WTC11 (cell line): ENCODE measurements around the gene CUL9. TPM values are rescaled to one million over a fixed set of nuclear protein-coding genes. Genes with fewer than 3 reads are reported as not detected.

Experiments used
- ARID4B ChIP-seq: sonication (generic); formaldehyde crosslinking; IDR thresholded peaks from 2 replicates; pipeline ENCODE4 v1.8.0; 2023; ENCODE audit warnings: missing genetic modification reagents, mild to moderate bottlenecking, borderline replicate concordance
- CREM ChIP-seq: sonication (generic); formaldehyde crosslinking; IDR thresholded peaks from 2 replicates; pipeline ENCODE4 v1.8.1; 2022; ENCODE audit warnings: mild to moderate bottlenecking, missing genetic modification reagents, moderate library complexity
- E2F1 ChIP-seq: sonication (generic); formaldehyde crosslinking; IDR thresholded peaks from 2 replicates; pipeline ENCODE4 v1.8.0; 2022; ENCODE audit warnings: mild to moderate bottlenecking, missing genetic modification reagents
- ELF4 ChIP-seq: sonication (generic); formaldehyde crosslinking; IDR thresholded peaks from 2 replicates; pipeline ENCODE4 v1.8.1; 2022; ENCODE audit warnings: low read depth, mild to moderate bottlenecking, moderate library complexity, missing genetic modification reagents
- FOXP1 ChIP-seq: sonication (generic); formaldehyde crosslinking; IDR thresholded peaks from 2 replicates; pipeline ENCODE4 v1.8.0; 2022; ENCODE audit warnings: missing genetic modification reagents, mild to moderate bottlenecking, moderate library complexity, borderline replicate concordance
- FOXP4 ChIP-seq: sonication (generic); formaldehyde crosslinking; IDR thresholded peaks from 2 replicates; pipeline ENCODE4 v1.8.0; 2022; ENCODE audit warnings: mild to moderate bottlenecking, missing genetic modification reagents
- GABPB1 ChIP-seq: sonication (generic); formaldehyde crosslinking; IDR thresholded peaks from 2 replicates; pipeline ENCODE4 v1.8.1; 2023; ENCODE audit warnings: mild to moderate bottlenecking, missing genetic modification reagents
- KAT7 ChIP-seq: sonication (generic); formaldehyde crosslinking; IDR thresholded peaks from 2 replicates; pipeline ENCODE4 v1.8.1; 2023; ENCODE audit warnings: missing genetic modification reagents, mild to moderate bottlenecking, borderline replicate concordance
- NR2C2 ChIP-seq: sonication (generic); formaldehyde crosslinking; IDR thresholded peaks from 2 replicates; pipeline ENCODE4 v1.8.0; 2022; ENCODE audit warnings: mild to moderate bottlenecking, missing genetic modification reagents
- STAT6 ChIP-seq: sonication (generic); formaldehyde crosslinking; conservative IDR thresholded peaks from 2 replicates; pipeline ENCODE4 v1.8.1; 2023; ENCODE audit warnings: mild to moderate bottlenecking, low read depth, missing genetic modification reagents, moderate library complexity
- TEAD1 ChIP-seq: sonication (generic); formaldehyde crosslinking; IDR thresholded peaks from 2 replicates; pipeline ENCODE4 v1.8.0; 2022; ENCODE audit warnings: mild to moderate bottlenecking, missing genetic modification reagents
- ZMAT4 ChIP-seq: fragments of 250-450 bp; sonication (Bioruptor Pico); IDR thresholded peaks from 2 replicates; pipeline ENCODE4 v1.9.0; 2021; ENCODE audit warnings: mild to moderate bottlenecking
- ZNF121 ChIP-seq: sonication (generic); formaldehyde crosslinking; IDR thresholded peaks from 2 replicates; pipeline ENCODE4 v1.8.0; 2023; ENCODE audit warnings: missing genetic modification reagents
- ZNF232 ChIP-seq: sonication (generic); formaldehyde crosslinking; IDR thresholded peaks from 2 replicates; pipeline ENCODE4 v1.8.0; 2022; ENCODE audit warnings: mild to moderate bottlenecking, missing genetic modification reagents
- ZNF281 ChIP-seq: sonication (generic); formaldehyde crosslinking; IDR thresholded peaks from 2 replicates; pipeline ENCODE4 v1.8.0; 2023; ENCODE audit warnings: mild to moderate bottlenecking, missing genetic modification reagents
- ZSCAN18 ChIP-seq: fragments of 250-450 bp; sonication (Bioruptor Pico); IDR thresholded peaks from 2 replicates; pipeline ENCODE4 v2.1.2; 2022; ENCODE audit warnings: mild to moderate bottlenecking, moderate library complexity
- total RNA-seq: library from RNA; stranded (reverse); gene quantifications from 3 replicates; pipeline ENCODE4 v1.2.3, GENCODE V29; 2021

The CUL9 gene
- total RNA-seq, 1 experiment from 2014 or later: 15.2 TPM

- TF ChIP-seq STAT6 (CRISPR knock-in tag): no peak
- TF ChIP-seq KAT7 (CRISPR knock-in tag): no peak
- TF ChIP-seq ZNF121 (CRISPR knock-in tag): 0 out of 2 replicates have a peak, but pooled peaks have one; percentile 20
- TF ChIP-seq ARID4B: peak; percentile 60; the same call in 1 of the 2 replicates
- TF ChIP-seq FOXP4: peak; percentile 59
- peak; percentile 52; the same call in 1 of the 2 replicates for TF ChIP-seq ZNF232 (CRISPR knock-in tag)
- TF ChIP-seq E2F1 (CRISPR knock-in tag): peak; percentile 80; the same call in 1 of the 2 replicates
- peak; percentile 38; the same call in 1 of the 2 replicates for TF ChIP-seq CREM (CRISPR knock-in tag)
- TF ChIP-seq ELF4 (CRISPR knock-in tag): no peak
- peak; percentile 67; the same call in 1 of the 2 replicates for TF ChIP-seq FOXP1
- TF ChIP-seq ZNF281 (CRISPR knock-in tag): peak; percentile 60; the same call in 1 of the 2 replicates
- no peak; the same call in 1 of the 2 replicates for TF ChIP-seq TEAD1 (CRISPR knock-in tag)
- TF ChIP-seq ZMAT4 (CRISPR knock-in tag): no peak
- TF ChIP-seq GABPB1 (CRISPR knock-in tag): peak; percentile 83
- no peak for TF ChIP-seq ZSCAN18 (CRISPR knock-in tag)
- TF ChIP-seq NR2C2 (CRISPR knock-in tag): 0 out of 2 replicates have a peak, but pooled peaks have one; percentile 25
Measured at GRCh38 chr6:43181942-43182860, at the start of gene CUL9 (continued).
